Measurements from ENCODE around the gene FKBP2.

- TF ChIP-seq CTCF (IDR thresholded peaks at IDR 0.05) (no peak), POLR2AphosphoS5 (IDR thresholded peaks at IDR 0.05) (no peak), POLR2A (IDR thresholded peaks at IDR 0.05) (no peak), EP300 (IDR thresholded peaks at IDR 0.05) (no peak)
Measured at GRCh38 chr11:64224151-64224890, 16.6 kb upstream of the FKBP2 start.
